ENCODE data around the gene ZC2HC1B. TPM values are rescaled to one million over a fixed set of nuclear protein-coding genes. Genes with fewer than 3 reads are reported as not detected.
A peak's percentile ranks its signal among the peaks of the same experiment; 100 is the strongest.

ZC2HC1B gene
- total and polyA plus RNA-seq, 2 of the 8 experiments (the other 6 are each of a cell fraction or from before 2014, with no cell fraction given) = not detected

DNA sequence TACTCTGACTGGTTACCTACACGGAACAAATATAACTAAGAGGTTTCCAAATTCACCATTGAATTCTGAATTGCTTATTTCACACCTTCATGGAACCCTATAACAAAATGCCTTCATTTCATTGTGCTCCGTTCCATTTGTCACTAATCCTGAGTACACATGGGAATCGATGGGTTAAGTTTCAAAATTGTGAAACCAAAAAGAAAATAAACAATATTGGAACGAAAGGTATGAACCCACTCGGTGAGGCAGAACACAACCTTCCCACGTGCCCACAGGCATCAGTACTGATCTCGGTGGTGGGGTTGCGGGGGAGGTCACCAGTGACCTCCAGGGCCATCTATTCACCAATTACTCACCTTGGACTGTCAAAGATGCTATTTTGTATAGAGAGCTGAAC is 109.8 kb downstream of the ZC2HC1B start:
- Histone ChIP-seq H3K23ac (ENCODE audit: insufficient read length) (no peak overlapping the region), H2BK120ac (replicated peaks; ENCODE audit: low read depth, low read length) (no peak overlapping the region), H3K9me3 (ENCODE audit: insufficient read depth in 2 of 2, low read depth in 1 of 2, low read length in 1 of 2) (no peaks in the 10 kb centered on the region), H4K5ac (ENCODE audit: insufficient read length, low read depth, low read length) (no peak overlapping the region), H3K14ac (ENCODE audit: insufficient read length) (no peak overlapping the region), H3K4ac (replicated peaks; ENCODE audit: insufficient read length, low read depth, low read length) (no peak overlapping the region), H3K18ac (ENCODE audit: extremely low read depth, low read length) (no peak overlapping the region), H3K4me2 (ENCODE audit: insufficient read depth in 1 of 2, low read depth in 2 of 2, low read length in 2 of 2) (peak overlapping the region; percentile 61 to 68), H3K79me1 (ENCODE audit: low read depth, low read length) (no peaks in the 10 kb centered on the region), H2BK15ac (ENCODE audit: low read length) (no peak overlapping the region), H3K23me2 (ENCODE audit: low read depth, low read length) (0 out of 2 replicates have a peak, but pooled peaks cover 3% of the 10 kb centered on the region), H2AFZ (ENCODE audit: low read length) (no peak overlapping the region), H3K27me3 (replicated peaks in 1 of 4; ENCODE audit: control insufficient read depth in 3 of 4, extremely low read depth in 1 of 4, insufficient read depth in 3 of 4, low read length in 3 of 4) (peaks cover 43 to 60% (median 56%) of the 10 kb centered on the region in 4 experiments), H3K56ac (replicated peaks; ENCODE audit: insufficient read length, low read depth, low read length) (no peak overlapping the region), H3K27ac (ENCODE audit: low read depth, low read length) (no peak overlapping the region), H3K4me1 (replicated peaks in 1 of 4; ENCODE audit: control insufficient read depth in 3 of 4, insufficient read depth in 4 of 4, low read length in 3 of 4) (peaks cover 3 to 15% (median 10%) of the 10 kb centered on the region in 4 experiments; a peak in 5 of 7 replicates), H4K8ac (ENCODE audit: extremely low read depth, insufficient read depth, low read length) (no peak overlapping the region), H4K20me1 (replicated peaks in 1 of 2; ENCODE audit: control insufficient read depth in 1 of 2, insufficient read depth in 2 of 2, low read length in 2 of 2) (no peaks in the 10 kb centered on the region), H3K79me2 (ENCODE audit: control insufficient read depth in 1 of 2, insufficient read depth in 2 of 2, low read length in 2 of 2) (no peaks in the 10 kb centered on the region), H3K9ac (replicated peaks in 1 of 4; ENCODE audit: extremely low read depth in 1 of 4, low read depth in 3 of 4, low read length in 3 of 4) (no peak overlapping the region), H2AK5ac (ENCODE audit: low read depth, low read length) (no peak overlapping the region; the same call in 1 of the 2 replicates), H2BK5ac (ENCODE audit: low read depth, low read length) (no peak overlapping the region), H2BK12ac (ENCODE audit: low read depth, low read length) (no peak overlapping the region; the same call in 1 of the 2 replicates), H4K91ac (replicated peaks; ENCODE audit: insufficient read length, low read length) (no peak overlapping the region), H3K36me3 (ENCODE audit: control insufficient read depth in 2 of 4, insufficient read depth in 4 of 4, low read length in 3 of 4) (no peaks in the 10 kb centered on the region), H2BK20ac (ENCODE audit: low read length) (no peak overlapping the region), H3K4me3 (ENCODE audit: extremely low read depth in 1 of 4, insufficient read depth in 2 of 4, low read depth in 3 of 4, low read length in 4 of 4) (peak overlapping the region in 1 of 4 experiments; percentile 44; a peak in 1 of 8 replicates)
- DNase-seq (ENCODE audit: low read depth in 1 of 2, low spot score in 2 of 2) (no peak), FAIRE-seq (no peak)
- 41% methylated on average over 8 of the region's 8 CpGs; no CpG with 5 or more reads in 1 of the 2 experiments for WGBS, 2 experiments (ENCODE audit: extremely low coverage in 1 of 2, insufficient coverage in 1 of 2, insufficient read length in 1 of 2, insufficient replicate concordance in 2 of 2, low coverage in 1 of 2, low lambda C conversion rate in 2 of 2, missing lambda C conversion rate in 1 of 2)
- ChIA-PET CTCF (ENCODE audit: partially characterized antibody) (interaction anchor here (0.8 to 6.9 kb wide), 9 partner anchors 9 to 461 kb away, joined by 3 to 116 read pairs (median 6); partner anchors contain the start of gene PLAGL1), POLR2A (ENCODE audit: partially characterized antibody) (interaction anchor here (0.9 to 3.6 kb wide), 2 partner anchors 9 to 11 kb away, joined by 5 to 19 read pairs; no protein-coding TSS in a partner anchor)
- TF ChIP-seq PHF8 (conservative IDR thresholded peaks at IDR 0.05; ENCODE audit: low read depth, low read length) = no peak
- TF ChIP-seq CBX8 (IDR thresholded peaks at IDR 0.05; ENCODE audit: borderline replicate concordance, low read depth, low read length) = no peak; the same call in 1 of the 2 replicates
- no peak for TF ChIP-seq TBP (IDR thresholded peaks at IDR 0.05; ENCODE audit: low read depth, low read length)
- TF ChIP-seq SP2 (IDR thresholded peaks at IDR 0.05; ENCODE audit: low read length) = no peak
- TF ChIP-seq EZH2 (IDR thresholded peaks at IDR 0.05; ENCODE audit: low read depth, low read length, severe bottlenecking) = no peak
